GM11168 (cell line): ENCODE measurements around the gene YPEL4.

ENCODE experiments used
- in situ Hi-C: fragments of 300-500 bp; cut with MboI; formaldehyde crosslinking; loops from one replicate; pipeline ENCODE4 v1.12.0; 2022; ENCODE audit warnings: low sequenced_read_pairs; ENCODE audit not compliant: unreplicated experiment

The YPEL4 gene

GRCh38 chr11:57635246-57635645 is 14.5 kb downstream of the YPEL4 start:
- in situ Hi-C loops = loop anchor here (5.0 kb wide), 1 partner anchor 58 kb away; no protein-coding TSS in a partner anchor

GRCh38 chr11:57634311-57634710 is 15.4 kb downstream of the YPEL4 start:
- in situ Hi-C loops = no loop called here

GRCh38 chr11:57633394-57634070 is 16.2 kb downstream of the YPEL4 start:
- in situ Hi-C loops = no loop called here

- in situ Hi-C loops = no loop called here
Observed at GRCh38 chr11:57632116-57632515, 17.6 kb downstream of the YPEL4 start.

GRCh38 chr11:57630171-57630570 is 19.5 kb downstream of the YPEL4 start:
- in situ Hi-C loops = no loop called here

- in situ Hi-C loops = no loop called here
Observed at GRCh38 chr11:57626895-57627294, 22.8 kb downstream of the YPEL4 start.

- in situ Hi-C loops = no loop called here
Observed at GRCh38 chr11:57624864-57625263, 24.8 kb downstream of the YPEL4 start.

GRCh38 chr11:57622263-57622662 is 27.4 kb downstream of the YPEL4 start:
- in situ Hi-C loops = no loop called here

- in situ Hi-C loops = no loop called here
Observed at GRCh38 chr11:57620467-57620866, 29.2 kb downstream of the YPEL4 start.

- in situ Hi-C loops = no loop called here
Observed at GRCh38 chr11:57619331-57619730, 30.4 kb downstream of the YPEL4 start.

GRCh38 chr11:57618438-57618837 is 31.3 kb downstream of the YPEL4 start:
- in situ Hi-C loops = no loop called here

- in situ Hi-C loops = no loop called here
Observed at GRCh38 chr11:57616595-57616994, 33.1 kb downstream of the YPEL4 start.

- in situ Hi-C loops = no loop called here
Observed at GRCh38 chr11:57615308-57615707, 34.4 kb downstream of the YPEL4 start.

GRCh38 chr11:57614234-57614772 is 35.4 kb downstream of the YPEL4 start:
- in situ Hi-C loops = no loop called here

- in situ Hi-C loops = no loop called here
Observed at GRCh38 chr11:57610170-57610569, 39.5 kb downstream of the YPEL4 start.

- in situ Hi-C loops = no loop called here
Observed at GRCh38 chr11:57605028-57605420, 44.7 kb downstream of the YPEL4 start.

- in situ Hi-C loops = no loop called here
Observed at GRCh38 chr11:57604296-57605027, 45.2 kb downstream of the YPEL4 start.

GRCh38 chr11:57601297-57601696 is 48.4 kb downstream of the YPEL4 start:
- in situ Hi-C loops = no loop called here

- in situ Hi-C loops = no loop called here
Observed at GRCh38 chr11:57599381-57599780, 50.3 kb downstream of the YPEL4 start.

GRCh38 chr11:57598831-57599155 is 50.9 kb downstream of the YPEL4 start:
- in situ Hi-C loops = no loop called here

- in situ Hi-C loops = no loop called here
Observed at GRCh38 chr11:57597916-57598830, 51.5 kb downstream of the YPEL4 start.
